PC-3 (cell line): ENCODE results near the gene PRDM15.

ENCODE experiments used
- CTCF ChIP-seq: fragments of 300-600 bp; sonication (generic); conservative IDR thresholded peaks from 2 replicates; pipeline ENCODE4 v1.5.1; 2017; ENCODE audit warnings: antibody characterized with exemption, low read depth, mild to moderate bottlenecking, low read length
- EZH2 ChIP-seq: fragments of 300-600 bp; sonication (generic); IDR thresholded peaks from one replicate; pipeline ENCODE4 v1.6.1; 2017; ENCODE audit warnings: antibody characterized with exemption, mild to moderate bottlenecking, low read length; ENCODE audit not compliant: unreplicated experiment

GRCh38 chr21:41899426-41900202 is 20.5 kb upstream of the PRDM15 start:
- no peak for TF ChIP-seq CTCF
- no peak for TF ChIP-seq EZH2
